ENCODE results near the gene PTER. TPM values are rescaled to one million over a fixed set of nuclear protein-coding genes. Genes with fewer than 3 reads are reported as not detected.

PTER gene
- total and polyA plus RNA-seq, 2 experiments from 2014 or later: 8.6 to 21.6 TPM

- WGBS (ENCODE audit: low lambda C conversion rate, missing lambda C conversion rate): 85% methylated on average over 1 of the region's 1 CpG
Observed at GRCh38 chr10:16466001-16466400, 29.2 kb downstream of the PTER start.

GRCh38 chr10:16470747-16471146, 33.9 kb downstream of the PTER start:
- DNase-seq (ENCODE audit: low spot score): no peak
- TF ChIP-seq EZH2 (IDR thresholded peaks at IDR 0.05; ENCODE audit: borderline replicate concordance): no peak
- no peak for TF ChIP-seq CTCF (IDR thresholded peaks at IDR 0.05; ENCODE audit: poor library complexity)
- no peak for TF ChIP-seq EZH2phosphoT487 (IDR thresholded peaks at IDR 0.05; ENCODE audit: low read depth, severe bottlenecking, unreplicated experiment)
- no peaks in the 10 kb centered on the region for H3K79me2 ChIP-seq
- no peaks in the 10 kb centered on the region for H3K36me3 ChIP-seq (replicated peaks; ENCODE audit: insufficient read depth, low read depth)
- no peaks in the 10 kb centered on the region for H3K9me2 ChIP-seq (replicated peaks; ENCODE audit: insufficient read depth)
- no peak overlapping the region for H2AFZ ChIP-seq
- no peak overlapping the region for H3K4me3 ChIP-seq
- H3K9me3 ChIP-seq (ENCODE audit: low read depth): no peaks in the 10 kb centered on the region
- no peak overlapping the region for H3K27ac ChIP-seq
- WGBS (ENCODE audit: low lambda C conversion rate, missing lambda C conversion rate): 93% methylated on average over 5 of the region's 5 CpGs
- H3K4me2 ChIP-seq: no peak overlapping the region
- H4K20me1 ChIP-seq (ENCODE audit: insufficient read depth, poor library complexity, severe bottlenecking): no peaks in the 10 kb centered on the region
- no peaks in the 10 kb centered on the region for H3K27me3 ChIP-seq
- H3K4me1 ChIP-seq (ENCODE audit: insufficient read depth): no peaks in the 10 kb centered on the region

More at GRCh38 chr10:16466001-16466400, 29.2 kb downstream of the PTER start:
- H3K4me1 ChIP-seq (ENCODE audit: insufficient read depth): no peaks in the 10 kb centered on the region
- no peaks in the 10 kb centered on the region for H3K9me2 ChIP-seq (replicated peaks; ENCODE audit: insufficient read depth)
- TF ChIP-seq EZH2phosphoT487 (IDR thresholded peaks at IDR 0.05; ENCODE audit: low read depth, severe bottlenecking, unreplicated experiment): no peak
- TF ChIP-seq EZH2 (IDR thresholded peaks at IDR 0.05; ENCODE audit: borderline replicate concordance): no peak
- no peak for TF ChIP-seq CTCF (IDR thresholded peaks at IDR 0.05; ENCODE audit: poor library complexity)
- H3K9me3 ChIP-seq (ENCODE audit: low read depth): no peaks in the 10 kb centered on the region
- H2AFZ ChIP-seq: no peak overlapping the region
- no peak overlapping the region for H3K4me3 ChIP-seq
- no peak overlapping the region for H3K27ac ChIP-seq
- H4K20me1 ChIP-seq (ENCODE audit: insufficient read depth, poor library complexity, severe bottlenecking): no peaks in the 10 kb centered on the region
- no peak for DNase-seq (ENCODE audit: low spot score)
- H3K27me3 ChIP-seq: no peaks in the 10 kb centered on the region
- no peaks in the 10 kb centered on the region for H3K36me3 ChIP-seq (replicated peaks; ENCODE audit: insufficient read depth, low read depth)
- no peak overlapping the region for H3K4me2 ChIP-seq
- no peaks in the 10 kb centered on the region for H3K79me2 ChIP-seq

- H3K9me2 ChIP-seq (replicated peaks; ENCODE audit: insufficient read depth): no peaks in the 10 kb centered on the region
- WGBS (ENCODE audit: low lambda C conversion rate, missing lambda C conversion rate): 92% methylated on average over 3 of the region's 3 CpGs
- no peaks in the 10 kb centered on the region for H3K36me3 ChIP-seq (replicated peaks; ENCODE audit: insufficient read depth, low read depth)
- H3K4me2 ChIP-seq: no peak overlapping the region
- no peaks in the 10 kb centered on the region for H3K4me1 ChIP-seq (ENCODE audit: insufficient read depth)
- no peaks in the 10 kb centered on the region for H3K79me2 ChIP-seq
- H4K20me1 ChIP-seq (ENCODE audit: insufficient read depth, poor library complexity, severe bottlenecking): no peaks in the 10 kb centered on the region
- no peak overlapping the region for H3K4me3 ChIP-seq
- H3K27me3 ChIP-seq: no peaks in the 10 kb centered on the region
- no peak for DNase-seq (ENCODE audit: low spot score)
- H3K9me3 ChIP-seq (ENCODE audit: low read depth): no peaks in the 10 kb centered on the region
- no peak overlapping the region for H2AFZ ChIP-seq
- TF ChIP-seq EZH2phosphoT487 (IDR thresholded peaks at IDR 0.05; ENCODE audit: low read depth, severe bottlenecking, unreplicated experiment) (no peak), CTCF (IDR thresholded peaks at IDR 0.05; ENCODE audit: poor library complexity) (no peak), EZH2 (IDR thresholded peaks at IDR 0.05; ENCODE audit: borderline replicate concordance) (no peak)
- no peak overlapping the region for H3K27ac ChIP-seq
Observed at GRCh38 chr10:16472828-16473227, 36.0 kb downstream of the PTER start.

GRCh38 chr10:16477757-16478156, 40.9 kb downstream of the PTER start:
- no peaks in the 10 kb centered on the region for H3K27me3 ChIP-seq
- WGBS (ENCODE audit: low lambda C conversion rate, missing lambda C conversion rate): 91% methylated on average over 1 of the region's 1 CpG
- no peak overlapping the region for H2AFZ ChIP-seq
- no peaks in the 10 kb centered on the region for H3K4me1 ChIP-seq (ENCODE audit: insufficient read depth)
- TF ChIP-seq CTCF (IDR thresholded peaks at IDR 0.05; ENCODE audit: poor library complexity) (no peak), EZH2phosphoT487 (IDR thresholded peaks at IDR 0.05; ENCODE audit: low read depth, severe bottlenecking, unreplicated experiment) (no peak), EZH2 (IDR thresholded peaks at IDR 0.05; ENCODE audit: borderline replicate concordance) (no peak)
- DNase-seq (ENCODE audit: low spot score): no peak
- no peak overlapping the region for H3K4me2 ChIP-seq
- H3K36me3 ChIP-seq (replicated peaks; ENCODE audit: insufficient read depth, low read depth): no peaks in the 10 kb centered on the region
- no peak overlapping the region for H3K27ac ChIP-seq
- H3K4me3 ChIP-seq: no peak overlapping the region
- no peaks in the 10 kb centered on the region for H3K79me2 ChIP-seq
- H3K9me2 ChIP-seq (replicated peaks; ENCODE audit: insufficient read depth): no peaks in the 10 kb centered on the region
- H3K9me3 ChIP-seq (ENCODE audit: low read depth): no peaks in the 10 kb centered on the region
- no peaks in the 10 kb centered on the region for H4K20me1 ChIP-seq (ENCODE audit: insufficient read depth, poor library complexity, severe bottlenecking)

Measured in hepatocyte (in vitro differentiated cells).